NCI-H146 treated with DMSO at 0.1 percent for 48 hours (cell line): Measurements from ENCODE around the gene PTPRO.
A peak's percentile ranks its signal among the peaks of the same experiment; 100 is the strongest.

Source experiments
- DNase-seq: peaks from one replicate; lab custom pipeline; 2025; ENCODE audit not compliant: unreplicated experiment; lab: John Stamatoyannopoulos, UW

Gene PTPRO

GRCh38 chr12:15522574-15523187 lies 200.4 kb downstream of the PTPRO start:
- peak; percentile 72 for DNase-seq

GRCh38 chr12:15525441-15525840 lies 203.1 kb downstream of the PTPRO start:
- DNase-seq: no peak

- DNase-seq: no peak
These were observed 203.7 kb downstream of the PTPRO start for GRCh38 chr12:15526033-15526432.

GRCh38 chr12:15527201-15528080 lies 205.1 kb downstream of the PTPRO start:
- no peak for DNase-seq

- no peak for DNase-seq
These were observed 206.4 kb downstream of the PTPRO start for GRCh38 chr12:15528666-15529065.

- DNase-seq: no peak
These were observed 208.1 kb downstream of the PTPRO start for GRCh38 chr12:15530361-15530760.

GRCh38 chr12:15532364-15532977 lies 210.2 kb downstream of the PTPRO start:
- no peak for DNase-seq

- no peak for DNase-seq
These were observed 212.0 kb downstream of the PTPRO start for GRCh38 chr12:15534322-15534721.

- DNase-seq: no peak
These were observed 212.6 kb downstream of the PTPRO start for GRCh38 chr12:15534874-15535273.

GRCh38 chr12:15535352-15535781 lies 213.1 kb downstream of the PTPRO start:
- no peak for DNase-seq

- no peak for DNase-seq
These were observed 214.1 kb downstream of the PTPRO start for GRCh38 chr12:15536446-15536845.

GRCh38 chr12:15538881-15539280 lies 216.6 kb downstream of the PTPRO start:
- no peak for DNase-seq

- no peak for DNase-seq
These were observed 217.7 kb downstream of the PTPRO start for GRCh38 chr12:15540005-15540404.

GRCh38 chr12:15540469-15540872 lies 218.2 kb downstream of the PTPRO start:
- DNase-seq: no peak

- no peak for DNase-seq
These were observed 219.8 kb downstream of the PTPRO start for GRCh38 chr12:15541996-15542631.

GRCh38 chr12:15543347-15543746 lies 221.0 kb downstream of the PTPRO start:
- DNase-seq: no peak

- DNase-seq: no peak
These were observed 222.3 kb downstream of the PTPRO start for GRCh38 chr12:15544589-15544988.

- no peak for DNase-seq
These were observed 223.0 kb downstream of the PTPRO start for GRCh38 chr12:15545334-15545733.

- no peak for DNase-seq
These were observed 223.9 kb downstream of the PTPRO start for GRCh38 chr12:15546102-15546701.

- no peak for DNase-seq
These were observed 224.8 kb downstream of the PTPRO start for GRCh38 chr12:15547063-15547462.

GRCh38 chr12:15547691-15548090 lies 225.4 kb downstream of the PTPRO start:
- no peak for DNase-seq
